Hepatocyte (in vitro differentiated cells): ENCODE data around the gene CST11. TPM values are rescaled to one million over a fixed set of nuclear protein-coding genes. Genes with fewer than 3 reads are reported as not detected.

Source experiments
- DNase-seq: peaks from one replicate; pipeline ENCODE4 v3.0.0-alpha.2; 2016; ENCODE audit warnings: low spot score
- H2AFZ ChIP-seq: fragments of 200-600 bp; sonication (generic); 2 replicates; pipeline ENCODE4 v1.6.0; 2016; ENCODE audit warnings: antibody characterized with exemption, mild to moderate bottlenecking
- H3K27ac ChIP-seq: fragments of 200-600 bp; sonication (generic); 2 replicates; pipeline ENCODE4 v1.5.1; 2016; ENCODE audit warnings: mild to moderate bottlenecking
- H3K27me3 ChIP-seq: fragments of 200-600 bp; sonication (generic); 2 replicates; pipeline ENCODE4 v1.6.1; 2016
- H3K36me3 ChIP-seq: fragments of 200-600 bp; sonication (generic); replicated peaks from 2 replicates; pipeline ENCODE4 v1.5.1; 2016; ENCODE audit warnings: low read depth; ENCODE audit not compliant: insufficient read depth
- H3K4me1 ChIP-seq: fragments of 200-600 bp; sonication (generic); 2 replicates; pipeline ENCODE4 v1.5.1; 2016; ENCODE audit warnings: mild to moderate bottlenecking, moderate library complexity; ENCODE audit not compliant: insufficient read depth
- H3K4me2 ChIP-seq: fragments of 200-600 bp; sonication (generic); 2 replicates; pipeline ENCODE4 v1.6.0; 2016
- H3K4me3 ChIP-seq: fragments of 200-600 bp; sonication (generic); 2 replicates; pipeline ENCODE4 v1.5.1; 2016; ENCODE audit warnings: mild to moderate bottlenecking
- H3K79me2 ChIP-seq: fragments of 200-600 bp; sonication (generic); 2 replicates; pipeline ENCODE4 v1.6.0; 2017; ENCODE audit warnings: mild to moderate bottlenecking
- H3K9me2 ChIP-seq: fragments of 200-600 bp; sonication (generic); replicated peaks from 2 replicates; pipeline ENCODE4 v1.6.0; 2017; ENCODE audit warnings: mild to moderate bottlenecking; ENCODE audit not compliant: insufficient read depth
- H3K9me3 ChIP-seq: fragments of 200-600 bp; sonication (generic); 2 replicates; pipeline ENCODE4 v1.5.1; 2016; ENCODE audit warnings: low read depth, mild to moderate bottlenecking
- H4K20me1 ChIP-seq: fragments of 200-600 bp; sonication (generic); 2 replicates; pipeline ENCODE4 v1.6.0; 2016; ENCODE audit warnings: mild to moderate bottlenecking; ENCODE audit not compliant: insufficient read depth, poor library complexity, severe bottlenecking
- EZH2 ChIP-seq: fragments of 200-600 bp; sonication (generic); IDR thresholded peaks from 2 replicates; pipeline ENCODE4 v1.6.1; 2016; ENCODE audit warnings: antibody characterized with exemption, mild to moderate bottlenecking, borderline replicate concordance
- EZH2phosphoT487 ChIP-seq: fragments of 200-600 bp; sonication (generic); IDR thresholded peaks from one replicate; pipeline ENCODE4 v1.6.1; 2018; ENCODE audit warnings: antibody characterized with exemption, mild to moderate bottlenecking, low read depth, moderate library complexity; ENCODE audit not compliant: unreplicated experiment, severe bottlenecking
- WGBS: methylation state at CpG from one replicate; pipeline ENCODE4 v1.1.6; 2016; ENCODE audit warnings: low lambda C conversion rate; ENCODE audit errors: missing lambda C conversion rate; 5-methylcytosine and 5-hydroxymethylcytosine counted together
- polyA plus RNA-seq: library from polyadenylated mRNA; unstranded; fragments of >200 nt; fragmentation: Nextera tagmentation; extraction: Ambion mirVana; gene quantifications from 2 replicates; pipeline ENCODE4 v1.2.1, GENCODE V29; 2016
- total RNA-seq: library from RNA; depleted of rRNA; stranded (reverse); fragments of >200 nt; gene quantifications from 2 replicates; pipeline ENCODE4 v1.2.3, GENCODE V29; 2014
- TF ChIP-seq, protein P1 (sequence below): fragments of 200-600 bp; sonication (generic); IDR thresholded peaks from 2 replicates; pipeline ENCODE4 v1.5.1; 2016; ENCODE audit warnings: antibody characterized with exemption, mild to moderate bottlenecking; ENCODE audit not compliant: poor library complexity

Gene CST11
- total and polyA plus RNA-seq, 2 experiments from 2014 or later: not detected

DNA sequence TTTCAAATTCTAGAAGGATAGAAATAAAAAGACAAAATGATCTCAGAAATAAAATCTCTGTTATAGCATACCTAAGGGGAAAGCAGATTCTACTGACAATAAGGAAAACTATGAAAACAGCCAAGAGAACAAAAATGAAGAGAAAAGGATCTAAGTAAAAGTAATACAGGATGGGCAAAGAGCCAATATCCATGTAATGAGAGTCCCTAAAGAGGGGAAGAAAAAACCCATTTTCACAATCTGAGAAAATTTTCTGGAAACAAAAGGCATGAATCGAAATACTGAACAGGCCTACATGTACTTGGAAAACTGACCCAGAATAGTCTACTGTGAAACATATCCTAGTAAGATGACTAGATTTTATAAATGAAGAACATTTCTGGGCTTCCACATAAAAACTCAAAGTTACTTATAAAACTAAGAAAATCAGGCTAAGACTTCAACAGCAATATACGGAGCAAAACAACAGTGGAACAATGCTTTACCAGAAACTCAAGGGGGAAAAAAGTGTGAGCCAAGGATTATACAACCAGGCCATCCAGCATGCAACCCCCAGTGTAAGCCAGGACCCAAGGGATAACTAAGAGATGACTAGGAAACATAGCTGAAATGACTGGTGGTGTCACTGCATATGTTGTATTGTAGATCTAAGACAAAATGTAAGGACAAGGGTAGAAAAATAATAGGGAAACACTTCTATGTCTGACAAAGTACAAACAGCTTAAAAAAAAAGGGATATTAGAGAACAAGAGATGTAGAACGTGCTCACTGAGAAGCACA is 41.6 kb downstream of the CST11 start:
- no peak for TF ChIP-seq EZH2phosphoT487
- no peak overlapping the region for H3K4me2 ChIP-seq
- no peak for DNase-seq
- no peak overlapping the region for H3K4me3 ChIP-seq
- H3K9me2 ChIP-seq: no peaks in the 10 kb centered on the region
- no peak overlapping the region for H2AFZ ChIP-seq
- H3K36me3 ChIP-seq: no peaks in the 10 kb centered on the region
- no peaks in the 10 kb centered on the region for H3K9me3 ChIP-seq
- H3K4me1 ChIP-seq: peaks cover 7% of the 10 kb centered on the region
- H3K79me2 ChIP-seq: peaks cover 97% of the 10 kb centered on the region
- no peak overlapping the region for H3K27ac ChIP-seq
- whole genome bisulfite sequencing: 96% methylated on average over 3 of the region's 3 CpGs
- H4K20me1 ChIP-seq: peaks cover 3% of the 10 kb centered on the region
- H3K27me3 ChIP-seq: no peaks in the 10 kb centered on the region

DNA sequence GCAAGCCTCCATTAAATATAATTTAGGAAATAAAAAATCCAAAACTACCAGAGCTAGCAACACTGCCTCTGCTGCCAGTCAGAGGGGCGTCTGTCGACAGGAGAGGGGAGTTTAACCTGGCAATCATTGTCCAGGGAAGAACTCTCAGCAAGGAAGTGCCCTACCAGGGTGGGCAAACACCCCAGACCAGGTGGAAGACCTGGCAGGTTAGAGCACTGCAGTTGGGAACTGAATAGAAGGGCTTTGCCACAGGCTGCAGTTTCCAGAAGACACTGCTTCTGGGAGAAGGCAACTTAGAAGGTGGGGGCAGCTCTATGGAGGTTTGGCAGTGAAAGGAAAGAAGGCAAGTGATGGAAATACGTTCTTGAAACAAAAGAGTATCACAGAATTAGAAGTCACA is 42.9 kb downstream of the CST11 start:
- H3K27me3 ChIP-seq: no peaks in the 10 kb centered on the region
- H3K27ac ChIP-seq: no peak overlapping the region
- no peaks in the 10 kb centered on the region for H3K9me2 ChIP-seq
- peaks cover 97% of the 10 kb centered on the region for H3K79me2 ChIP-seq
- H3K9me3 ChIP-seq: no peaks in the 10 kb centered on the region
- H3K4me1 ChIP-seq: peaks cover 7% of the 10 kb centered on the region
- whole genome bisulfite sequencing: 73% methylated on average over 3 of the region's 3 CpGs
- no peaks in the 10 kb centered on the region for H3K36me3 ChIP-seq
- DNase-seq: no peak
- TF ChIP-seq EZH2 (no peak), EZH2phosphoT487 (no peak)
- TF ChIP-seq, protein P1, sequence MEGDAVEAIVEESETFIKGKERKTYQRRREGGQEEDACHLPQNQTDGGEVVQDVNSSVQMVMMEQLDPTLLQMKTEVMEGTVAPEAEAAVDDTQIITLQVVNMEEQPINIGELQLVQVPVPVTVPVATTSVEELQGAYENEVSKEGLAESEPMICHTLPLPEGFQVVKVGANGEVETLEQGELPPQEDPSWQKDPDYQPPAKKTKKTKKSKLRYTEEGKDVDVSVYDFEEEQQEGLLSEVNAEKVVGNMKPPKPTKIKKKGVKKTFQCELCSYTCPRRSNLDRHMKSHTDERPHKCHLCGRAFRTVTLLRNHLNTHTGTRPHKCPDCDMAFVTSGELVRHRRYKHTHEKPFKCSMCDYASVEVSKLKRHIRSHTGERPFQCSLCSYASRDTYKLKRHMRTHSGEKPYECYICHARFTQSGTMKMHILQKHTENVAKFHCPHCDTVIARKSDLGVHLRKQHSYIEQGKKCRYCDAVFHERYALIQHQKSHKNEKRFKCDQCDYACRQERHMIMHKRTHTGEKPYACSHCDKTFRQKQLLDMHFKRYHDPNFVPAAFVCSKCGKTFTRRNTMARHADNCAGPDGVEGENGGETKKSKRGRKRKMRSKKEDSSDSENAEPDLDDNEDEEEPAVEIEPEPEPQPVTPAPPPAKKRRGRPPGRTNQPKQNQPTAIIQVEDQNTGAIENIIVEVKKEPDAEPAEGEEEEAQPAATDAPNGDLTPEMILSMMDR: no peak
- H3K4me2 ChIP-seq: no peak overlapping the region
- no peak overlapping the region for H2AFZ ChIP-seq
- H3K4me3 ChIP-seq: no peak overlapping the region
- H4K20me1 ChIP-seq: peaks cover 5% of the 10 kb centered on the region

- Histone ChIP-seq H4K20me1 (peaks cover 9% of the 10 kb centered on the region), H3K9me2 (no peaks in the 10 kb centered on the region), H2AFZ (no peak overlapping the region), H3K4me1 (peaks cover 8% of the 10 kb centered on the region), H3K79me2 (peaks cover 92% of the 10 kb centered on the region), H3K4me3 (no peak overlapping the region), H3K36me3 (no peaks in the 10 kb centered on the region), H3K9me3 (no peaks in the 10 kb centered on the region), H3K27me3 (no peaks in the 10 kb centered on the region), H3K4me2 (no peak overlapping the region), H3K27ac (no peak overlapping the region)
- 98% methylated on average over 2 of the region's 2 CpGs for WGBS
- no peak for DNase-seq
- TF ChIP-seq, protein P1: no peak
- TF ChIP-seq EZH2phosphoT487 (no peak), EZH2 (no peak)
Observed at GRCh38 chr20:23408957-23409356, 43.7 kb downstream of the CST11 start.

GRCh38 chr20:23407781-23408464 is 44.8 kb downstream of the CST11 start:
- no peaks in the 10 kb centered on the region for H3K9me2 ChIP-seq
- no peak overlapping the region for H3K4me3 ChIP-seq
- peaks cover 9% of the 10 kb centered on the region for H4K20me1 ChIP-seq
- peaks cover 85% of the 10 kb centered on the region for H3K79me2 ChIP-seq
- no peaks in the 10 kb centered on the region for H3K36me3 ChIP-seq
- H3K27me3 ChIP-seq: no peaks in the 10 kb centered on the region
- no peak overlapping the region for H2AFZ ChIP-seq
- peaks cover 12% of the 10 kb centered on the region for H3K4me1 ChIP-seq
- DNase-seq: no peak
- H3K9me3 ChIP-seq: no peaks in the 10 kb centered on the region
- 91% methylated on average over 2 of the region's 2 CpGs for WGBS
- H3K4me2 ChIP-seq: no peak overlapping the region
- TF ChIP-seq, protein P1: no peak
- TF ChIP-seq EZH2phosphoT487: no peak
- no peak for TF ChIP-seq EZH2
- no peak overlapping the region for H3K27ac ChIP-seq
